ENCODE results near the gene LSG1. TPM values are rescaled to one million over a fixed set of nuclear protein-coding genes. Genes with fewer than 3 reads are reported as not detected.

The LSG1 gene
- total RNA-seq, 1 experiment from 2014 or later, result 45.8 TPM

DNA sequence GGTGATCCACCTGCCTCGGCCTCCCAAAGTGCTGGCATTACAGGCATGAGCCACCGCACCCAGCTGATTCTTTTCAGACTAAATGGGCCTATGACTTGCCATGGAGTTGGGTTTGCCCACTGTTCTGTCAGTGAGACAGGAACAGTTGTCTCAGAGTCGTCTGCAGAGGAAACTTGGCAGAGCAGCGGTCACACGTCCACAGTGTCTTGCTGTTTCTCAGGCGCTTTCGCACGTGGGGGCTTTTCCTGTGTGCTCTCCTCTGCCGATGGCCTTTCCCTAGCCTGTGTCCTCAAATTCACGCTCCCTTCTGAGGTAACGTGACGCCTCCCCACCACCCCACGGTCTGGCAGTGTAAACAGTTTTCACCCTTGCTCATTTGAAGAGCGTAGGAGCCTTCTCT lies 50.0 kb downstream of the LSG1 start (continued):
- TF ChIP-seq, protein P1, sequence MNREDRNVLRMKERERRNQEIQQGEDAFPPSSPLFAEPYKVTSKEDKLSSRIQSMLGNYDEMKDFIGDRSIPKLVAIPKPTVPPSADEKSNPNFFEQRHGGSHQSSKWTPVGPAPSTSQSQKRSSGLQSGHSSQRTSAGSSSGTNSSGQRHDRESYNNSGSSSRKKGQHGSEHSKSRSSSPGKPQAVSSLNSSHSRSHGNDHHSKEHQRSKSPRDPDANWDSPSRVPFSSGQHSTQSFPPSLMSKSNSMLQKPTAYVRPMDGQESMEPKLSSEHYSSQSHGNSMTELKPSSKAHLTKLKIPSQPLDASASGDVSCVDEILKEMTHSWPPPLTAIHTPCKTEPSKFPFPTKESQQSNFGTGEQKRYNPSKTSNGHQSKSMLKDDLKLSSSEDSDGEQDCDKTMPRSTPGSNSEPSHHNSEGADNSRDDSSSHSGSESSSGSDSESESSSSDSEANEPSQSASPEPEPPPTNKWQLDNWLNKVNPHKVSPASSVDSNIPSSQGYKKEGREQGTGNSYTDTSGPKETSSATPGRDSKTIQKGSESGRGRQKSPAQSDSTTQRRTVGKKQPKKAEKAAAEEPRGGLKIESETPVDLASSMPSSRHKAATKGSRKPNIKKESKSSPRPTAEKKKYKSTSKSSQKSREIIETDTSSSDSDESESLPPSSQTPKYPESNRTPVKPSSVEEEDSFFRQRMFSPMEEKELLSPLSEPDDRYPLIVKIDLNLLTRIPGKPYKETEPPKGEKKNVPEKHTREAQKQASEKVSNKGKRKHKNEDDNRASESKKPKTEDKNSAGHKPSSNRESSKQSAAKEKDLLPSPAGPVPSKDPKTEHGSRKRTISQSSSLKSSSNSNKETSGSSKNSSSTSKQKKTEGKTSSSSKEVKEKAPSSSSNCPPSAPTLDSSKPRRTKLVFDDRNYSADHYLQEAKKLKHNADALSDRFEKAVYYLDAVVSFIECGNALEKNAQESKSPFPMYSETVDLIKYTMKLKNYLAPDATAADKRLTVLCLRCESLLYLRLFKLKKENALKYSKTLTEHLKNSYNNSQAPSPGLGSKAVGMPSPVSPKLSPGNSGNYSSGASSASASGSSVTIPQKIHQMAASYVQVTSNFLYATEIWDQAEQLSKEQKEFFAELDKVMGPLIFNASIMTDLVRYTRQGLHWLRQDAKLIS (CRISPR knock-in tag; IDR thresholded peaks at IDR 0.05; ENCODE audit: borderline replicate concordance), result no peak
- TF ChIP-seq MXD4 (CRISPR knock-in tag; IDR thresholded peaks at IDR 0.05; ENCODE audit: borderline replicate concordance), result no peak
- no peak for TF ChIP-seq NFATC4 (CRISPR knock-in tag; IDR thresholded peaks at IDR 0.05)
- TF ChIP-seq, protein P2, sequence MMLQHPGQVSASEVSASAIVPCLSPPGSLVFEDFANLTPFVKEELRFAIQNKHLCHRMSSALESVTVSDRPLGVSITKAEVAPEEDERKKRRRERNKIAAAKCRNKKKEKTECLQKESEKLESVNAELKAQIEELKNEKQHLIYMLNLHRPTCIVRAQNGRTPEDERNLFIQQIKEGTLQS (CRISPR knock-in tag; conservative IDR thresholded peaks at IDR 0.05), result no peak

DNA sequence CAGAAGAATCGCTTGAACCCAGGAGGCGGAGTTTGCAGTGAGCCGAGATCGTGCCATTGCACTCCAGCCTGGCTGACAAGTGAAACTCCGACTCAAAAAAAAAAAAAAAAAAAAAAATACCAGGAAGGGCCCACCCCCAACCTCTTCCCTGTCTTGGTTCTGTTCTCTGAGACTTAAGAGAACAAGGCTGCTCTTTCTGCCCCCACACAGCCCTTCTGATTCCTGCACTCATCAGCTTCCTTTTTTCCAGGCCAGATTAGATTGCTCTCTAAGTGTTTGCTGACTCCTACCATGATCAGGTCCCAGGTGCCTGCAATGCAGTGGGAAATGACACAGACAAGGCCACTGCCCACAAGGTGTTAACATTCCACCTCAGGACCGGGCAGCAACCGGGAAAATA lies 51.8 kb downstream of the LSG1 start:
- Mint-ChIP-seq H3K4me3 (no peak overlapping the region), H3K4me1 (no peaks in the 10 kb centered on the region), H3K9me3 (no peaks in the 10 kb centered on the region), H3K36me3 (0 out of 2 replicates have a peak, but pooled peaks cover 2% of the 10 kb centered on the region), H3K27me3 (ENCODE audit: low read depth) (no peaks in the 10 kb centered on the region), H3K27ac (peak overlapping the region; percentile 71; the same call in 1 of the 2 replicates)
- POLR2A ChIA-PET, result interaction anchor here (0.7 kb wide), 1 partner anchor 20 kb away, joined by 6 read pairs; no protein-coding TSS in a partner anchor
- DNase-seq (ENCODE audit: low spot score) (no peak), ATAC-seq (no peak)
- TF ChIP-seq, protein P3, sequence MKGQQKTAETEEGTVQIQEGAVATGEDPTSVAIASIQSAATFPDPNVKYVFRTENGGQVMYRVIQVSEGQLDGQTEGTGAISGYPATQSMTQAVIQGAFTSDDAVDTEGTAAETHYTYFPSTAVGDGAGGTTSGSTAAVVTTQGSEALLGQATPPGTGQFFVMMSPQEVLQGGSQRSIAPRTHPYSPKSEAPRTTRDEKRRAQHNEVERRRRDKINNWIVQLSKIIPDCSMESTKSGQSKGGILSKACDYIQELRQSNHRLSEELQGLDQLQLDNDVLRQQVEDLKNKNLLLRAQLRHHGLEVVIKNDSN (CRISPR knock-in tag; IDR thresholded peaks at IDR 0.05), result no peak
- no peak for TF ChIP-seq ETV6 (CRISPR knock-in tag; IDR thresholded peaks at IDR 0.05)
- TF ChIP-seq, protein P4, sequence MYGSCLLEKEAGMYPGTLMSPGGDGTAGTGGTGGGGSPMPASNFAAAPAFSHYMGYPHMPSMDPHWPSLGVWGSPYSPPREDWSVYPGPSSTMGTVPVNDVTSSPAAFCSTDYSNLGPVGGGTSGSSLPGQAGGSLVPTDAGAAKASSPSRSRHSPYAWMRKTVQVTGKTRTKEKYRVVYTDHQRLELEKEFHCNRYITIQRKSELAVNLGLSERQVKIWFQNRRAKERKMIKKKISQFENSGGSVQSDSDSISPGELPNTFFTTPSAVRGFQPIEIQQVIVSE (CRISPR knock-in tag; IDR thresholded peaks at IDR 0.05; ENCODE audit: borderline replicate concordance), result no peak
- TF ChIP-seq, protein P5, sequence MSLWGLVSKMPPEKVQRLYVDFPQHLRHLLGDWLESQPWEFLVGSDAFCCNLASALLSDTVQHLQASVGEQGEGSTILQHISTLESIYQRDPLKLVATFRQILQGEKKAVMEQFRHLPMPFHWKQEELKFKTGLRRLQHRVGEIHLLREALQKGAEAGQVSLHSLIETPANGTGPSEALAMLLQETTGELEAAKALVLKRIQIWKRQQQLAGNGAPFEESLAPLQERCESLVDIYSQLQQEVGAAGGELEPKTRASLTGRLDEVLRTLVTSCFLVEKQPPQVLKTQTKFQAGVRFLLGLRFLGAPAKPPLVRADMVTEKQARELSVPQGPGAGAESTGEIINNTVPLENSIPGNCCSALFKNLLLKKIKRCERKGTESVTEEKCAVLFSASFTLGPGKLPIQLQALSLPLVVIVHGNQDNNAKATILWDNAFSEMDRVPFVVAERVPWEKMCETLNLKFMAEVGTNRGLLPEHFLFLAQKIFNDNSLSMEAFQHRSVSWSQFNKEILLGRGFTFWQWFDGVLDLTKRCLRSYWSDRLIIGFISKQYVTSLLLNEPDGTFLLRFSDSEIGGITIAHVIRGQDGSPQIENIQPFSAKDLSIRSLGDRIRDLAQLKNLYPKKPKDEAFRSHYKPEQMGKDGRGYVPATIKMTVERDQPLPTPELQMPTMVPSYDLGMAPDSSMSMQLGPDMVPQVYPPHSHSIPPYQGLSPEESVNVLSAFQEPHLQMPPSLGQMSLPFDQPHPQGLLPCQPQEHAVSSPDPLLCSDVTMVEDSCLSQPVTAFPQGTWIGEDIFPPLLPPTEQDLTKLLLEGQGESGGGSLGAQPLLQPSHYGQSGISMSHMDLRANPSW (CRISPR knock-in tag; conservative IDR thresholded peaks at IDR 0.05; ENCODE audit: low read depth), result no peak
- TF ChIP-seq, protein P6, sequence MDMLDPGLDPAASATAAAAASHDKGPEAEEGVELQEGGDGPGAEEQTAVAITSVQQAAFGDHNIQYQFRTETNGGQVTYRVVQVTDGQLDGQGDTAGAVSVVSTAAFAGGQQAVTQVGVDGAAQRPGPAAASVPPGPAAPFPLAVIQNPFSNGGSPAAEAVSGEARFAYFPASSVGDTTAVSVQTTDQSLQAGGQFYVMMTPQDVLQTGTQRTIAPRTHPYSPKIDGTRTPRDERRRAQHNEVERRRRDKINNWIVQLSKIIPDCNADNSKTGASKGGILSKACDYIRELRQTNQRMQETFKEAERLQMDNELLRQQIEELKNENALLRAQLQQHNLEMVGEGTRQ (CRISPR knock-in tag; IDR thresholded peaks at IDR 0.05), result no peak
- TF ChIP-seq TEAD4 (CRISPR knock-in tag; IDR thresholded peaks at IDR 0.05), result no peak
- no peak for TF ChIP-seq NR1H2 (CRISPR knock-in tag; IDR thresholded peaks at IDR 0.05)
- TF ChIP-seq PRRX2 (CRISPR knock-in tag; IDR thresholded peaks at IDR 0.05), result no peak
- TF ChIP-seq, protein P7, sequence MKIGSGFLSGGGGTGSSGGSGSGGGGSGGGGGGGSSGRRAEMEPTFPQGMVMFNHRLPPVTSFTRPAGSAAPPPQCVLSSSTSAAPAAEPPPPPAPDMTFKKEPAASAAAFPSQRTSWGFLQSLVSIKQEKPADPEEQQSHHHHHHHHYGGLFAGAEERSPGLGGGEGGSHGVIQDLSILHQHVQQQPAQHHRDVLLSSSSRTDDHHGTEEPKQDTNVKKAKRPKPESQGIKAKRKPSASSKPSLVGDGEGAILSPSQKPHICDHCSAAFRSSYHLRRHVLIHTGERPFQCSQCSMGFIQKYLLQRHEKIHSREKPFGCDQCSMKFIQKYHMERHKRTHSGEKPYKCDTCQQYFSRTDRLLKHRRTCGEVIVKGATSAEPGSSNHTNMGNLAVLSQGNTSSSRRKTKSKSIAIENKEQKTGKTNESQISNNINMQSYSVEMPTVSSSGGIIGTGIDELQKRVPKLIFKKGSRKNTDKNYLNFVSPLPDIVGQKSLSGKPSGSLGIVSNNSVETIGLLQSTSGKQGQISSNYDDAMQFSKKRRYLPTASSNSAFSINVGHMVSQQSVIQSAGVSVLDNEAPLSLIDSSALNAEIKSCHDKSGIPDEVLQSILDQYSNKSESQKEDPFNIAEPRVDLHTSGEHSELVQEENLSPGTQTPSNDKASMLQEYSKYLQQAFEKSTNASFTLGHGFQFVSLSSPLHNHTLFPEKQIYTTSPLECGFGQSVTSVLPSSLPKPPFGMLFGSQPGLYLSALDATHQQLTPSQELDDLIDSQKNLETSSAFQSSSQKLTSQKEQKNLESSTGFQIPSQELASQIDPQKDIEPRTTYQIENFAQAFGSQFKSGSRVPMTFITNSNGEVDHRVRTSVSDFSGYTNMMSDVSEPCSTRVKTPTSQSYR (CRISPR knock-in tag; IDR thresholded peaks at IDR 0.05), result no peak
- no peak for TF ChIP-seq TCF7 (CRISPR knock-in tag; IDR thresholded peaks at IDR 0.05; ENCODE audit: low read depth)
- TF ChIP-seq ZNF219 (CRISPR knock-in tag; IDR thresholded peaks at IDR 0.05; ENCODE audit: borderline replicate concordance), result no peak
- TF ChIP-seq MXD4 (CRISPR knock-in tag; IDR thresholded peaks at IDR 0.05; ENCODE audit: borderline replicate concordance), result no peak
- TF ChIP-seq, protein P2 (CRISPR knock-in tag; conservative IDR thresholded peaks at IDR 0.05), result no peak
- TF ChIP-seq, protein P8, sequence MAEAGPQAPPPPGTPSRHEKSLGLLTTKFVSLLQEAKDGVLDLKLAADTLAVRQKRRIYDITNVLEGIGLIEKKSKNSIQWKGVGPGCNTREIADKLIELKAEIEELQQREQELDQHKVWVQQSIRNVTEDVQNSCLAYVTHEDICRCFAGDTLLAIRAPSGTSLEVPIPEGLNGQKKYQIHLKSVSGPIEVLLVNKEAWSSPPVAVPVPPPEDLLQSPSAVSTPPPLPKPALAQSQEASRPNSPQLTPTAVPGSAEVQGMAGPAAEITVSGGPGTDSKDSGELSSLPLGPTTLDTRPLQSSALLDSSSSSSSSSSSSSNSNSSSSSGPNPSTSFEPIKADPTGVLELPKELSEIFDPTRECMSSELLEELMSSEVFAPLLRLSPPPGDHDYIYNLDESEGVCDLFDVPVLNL (CRISPR knock-in tag; IDR thresholded peaks at IDR 0.05; ENCODE audit: borderline replicate concordance, low read depth), result no peak
- CTCF ChIA-PET, result no interaction called here
